Measurements from ENCODE around the gene RSPH6A. TPM values are rescaled to one million over a fixed set of nuclear protein-coding genes. Genes with fewer than 3 reads are reported as not detected.
A peak's percentile ranks its signal among the peaks of the same experiment; 100 is the strongest.

The RSPH6A gene
- total RNA-seq, 4 donors from 2014 or later: 0.30 TPM; not detected in 3

GRCh38 chr19:45862271-45862563 lies 47.1 kb upstream of the RSPH6A start:
- 0% methylated on average over 11 of the region's 11 CpGs for WGBS, 2 donors

GRCh38 chr19:45860359-45861259 lies 45.5 kb upstream of the RSPH6A start:
- Histone ChIP-seq H3K27me3 (peaks cover 2 to 22% of the 10 kb centered on the region in 2 donors), H3K9me3 (no peaks in the 10 kb centered on the region), H3K27ac (no peak overlapping the region), H3K4me1 (peaks cover 0 to 34% (median 21%) of the 10 kb centered on the region in 4 donors), H3K36me3 (peaks cover 0 to 45% (median 12%) of the 10 kb centered on the region in 3 donors), H3K4me3 (no peak overlapping the region)
- 88 to 89% methylated on average over 15 of the region's 15 CpGs for WGBS, 2 donors
- TF ChIP-seq POLR2A (IDR thresholded peaks at IDR 0.05) (no peak), CTCF (IDR thresholded peaks at IDR 0.05) (no peak), EP300 (IDR thresholded peaks at IDR 0.05) (no peak)
- no peak for DNase-seq (ENCODE audit: low spot score in 2 of 2)

More at GRCh38 chr19:45862271-45862563, 47.1 kb upstream of the RSPH6A start:
- Histone ChIP-seq H3K4me3 (peak overlapping the region; percentile 75 to 97 (median 94)), H3K4me1 (peaks cover 0 to 34% (median 21%) of the 10 kb centered on the region in 4 donors), H3K36me3 (peaks cover 0 to 31% (median 12%) of the 10 kb centered on the region in 3 donors), H3K9me3 (no peaks in the 10 kb centered on the region), H3K27me3 (peaks cover 2 to 31% of the 10 kb centered on the region in 2 donors), H3K27ac (peak overlapping the region; percentile 88 to 97 (median 92))
- no peak for DNase-seq (ENCODE audit: low spot score in 2 of 2)
- TF ChIP-seq CTCF (IDR thresholded peaks at IDR 0.05): no peak
- no peak for TF ChIP-seq POLR2A (IDR thresholded peaks at IDR 0.05)
- no peak for TF ChIP-seq EP300 (IDR thresholded peaks at IDR 0.05)

GRCh38 chr19:45854167-45854778 lies 39.2 kb upstream of the RSPH6A start:
- no peaks in the 10 kb centered on the region for H3K27me3 ChIP-seq
- TF ChIP-seq EP300 (IDR thresholded peaks at IDR 0.05) (no peak), POLR2A (IDR thresholded peaks at IDR 0.05) (no peak), CTCF (IDR thresholded peaks at IDR 0.05) (no peak)
- DNase-seq (ENCODE audit: low spot score in 2 of 2): no peak
- WGBS, 2 donors: 95% methylated on average over 14 to 16 of the region's 16 CpGs
- H3K27ac ChIP-seq: no peak overlapping the region
- H3K9me3 ChIP-seq: no peaks in the 10 kb centered on the region
- peaks cover 2 to 93% (median 30%) of the 10 kb centered on the region in 3 donors for H3K36me3 ChIP-seq
- H3K4me3 ChIP-seq: no peak overlapping the region
- H3K4me1 ChIP-seq: no peaks in the 10 kb centered on the region

GRCh38 chr19:45852983-45853382 lies 37.9 kb upstream of the RSPH6A start:
- peaks cover 8 to 93% (median 34%) of the 10 kb centered on the region in 3 donors for H3K36me3 ChIP-seq
- WGBS, 2 donors: 77 to 93% methylated on average over 7 of the region's 7 CpGs
- no peaks in the 10 kb centered on the region for H3K9me3 ChIP-seq
- H3K4me1 ChIP-seq: no peaks in the 10 kb centered on the region
- DNase-seq (ENCODE audit: low spot score in 2 of 2): no peak
- TF ChIP-seq CTCF (IDR thresholded peaks at IDR 0.05) (no peak), POLR2A (IDR thresholded peaks at IDR 0.05) (no peak), EP300 (IDR thresholded peaks at IDR 0.05) (no peak)
- no peak overlapping the region for H3K27ac ChIP-seq
- no peak overlapping the region for H3K4me3 ChIP-seq
- no peaks in the 10 kb centered on the region for H3K27me3 ChIP-seq
